A204.1 (cell line): ENCODE data around the gene DGKI.

Experiments
- FAIRE-seq: peaks from 2 replicates; lab custom pipeline; 2012; peaks lifted over from hg19 to GRCh38; lab: Jason Lieb, UNC

Gene DGKI

GRCh38 chr7:137403353-137403695 lies 443.4 kb downstream of the DGKI start:
- no peak for FAIRE-seq

GRCh38 chr7:137402536-137403352 lies 444.0 kb downstream of the DGKI start:
- no peak for FAIRE-seq

- no peak for FAIRE-seq
Observed at GRCh38 chr7:137399827-137400823, 446.6 kb downstream of the DGKI start.

- no peak for FAIRE-seq
Observed at GRCh38 chr7:137396051-137396450, 450.7 kb downstream of the DGKI start.

GRCh38 chr7:137395420-137395819 lies 451.4 kb downstream of the DGKI start:
- no peak for FAIRE-seq

- no peak for FAIRE-seq
Observed at GRCh38 chr7:137393570-137393969, 453.2 kb downstream of the DGKI start.

GRCh38 chr7:137390076-137390475 lies 456.7 kb downstream of the DGKI start:
- no peak for FAIRE-seq

GRCh38 chr7:137388916-137389315 lies 457.9 kb downstream of the DGKI start:
- no peak for FAIRE-seq

- no peak for FAIRE-seq
Observed at GRCh38 chr7:137386966-137387365, 459.8 kb downstream of the DGKI start.

GRCh38 chr7:137381045-137381444 lies 465.7 kb downstream of the DGKI start:
- FAIRE-seq, result no peak

GRCh38 chr7:137373507-137373906 lies 473.3 kb downstream of the DGKI start:
- no peak for FAIRE-seq

- no peak for FAIRE-seq
Observed at GRCh38 chr7:137371616-137372015, 475.2 kb downstream of the DGKI start.

GRCh38 chr7:137366995-137367394 lies 479.8 kb downstream of the DGKI start:
- FAIRE-seq, result no peak

- FAIRE-seq, result no peak
Observed at GRCh38 chr7:137363683-137364082, 483.1 kb downstream of the DGKI start.

GRCh38 chr7:137360087-137360679 lies 486.6 kb downstream of the DGKI start:
- peak; percentile 6 for FAIRE-seq

- no peak for FAIRE-seq
Observed at GRCh38 chr7:137354961-137355360, 491.8 kb downstream of the DGKI start.

- no peak for FAIRE-seq
Observed at GRCh38 chr7:137354396-137354795, 492.4 kb downstream of the DGKI start.

- no peak for FAIRE-seq
Observed at GRCh38 chr7:137351941-137352340, 494.8 kb downstream of the DGKI start.

- FAIRE-seq, result no peak
Observed at GRCh38 chr7:137345799-137346449, 500.9 kb downstream of the DGKI start.

- FAIRE-seq, result no peak
Observed at GRCh38 chr7:137343281-137343841, 503.4 kb downstream of the DGKI start, which contains the start of gene PTN. PTN (minus strand) TSS chr7:137343733; CDS start chr7:137254973, 88,760 bp downstream.

- no peak for FAIRE-seq
Observed at GRCh38 chr7:137342828-137343261, 503.9 kb downstream of the DGKI start.

- no peak for FAIRE-seq
Observed at GRCh38 chr7:137342265-137342664, 504.5 kb downstream of the DGKI start.
